OCI-LY1 (cell line): Measurements from ENCODE around the gene N4BP3.
A peak's percentile ranks its signal among the peaks of the same experiment; 100 is the strongest.

Experiments
- H2AFZ ChIP-seq: fragments of 200-600 bp; sonication (generic), shearing (Covaris generic); 2 replicates; pipeline ENCODE4 v1.6.0; 2014; ENCODE audit warnings: antibody characterized with exemption, mild to moderate bottlenecking, low read length
- H3F3A ChIP-seq: fragments of 200-600 bp; sonication (generic), shearing (Covaris generic); 2 replicates; pipeline ENCODE4 v1.6.0; 2014; ENCODE audit warnings: mild to moderate bottlenecking, antibody characterized with exemption, low read length, moderate library complexity; ENCODE audit not compliant: insufficient read depth
- H3K27ac ChIP-seq: fragments of 200-600 bp; sonication (generic); 2 replicates; pipeline ENCODE4 v1.5.1; 2014; ENCODE audit warnings: low read length, mixed run types, mild to moderate bottlenecking, low read depth; ENCODE audit not compliant: poor library complexity, severe bottlenecking
- H3K27me3 ChIP-seq: fragments of 200-600 bp; sonication (generic); 2 replicates; pipeline ENCODE4 v1.6.0; 2014; ENCODE audit warnings: antibody characterized with exemption, mild to moderate bottlenecking, low read length, moderate library complexity; ENCODE audit not compliant: insufficient read depth
- H3K36me3 ChIP-seq: fragments of 200-600 bp; sonication (generic); 2 replicates; pipeline ENCODE4 v1.6.1; 2014; ENCODE audit warnings: mild to moderate bottlenecking, antibody characterized with exemption, low read length, moderate library complexity, mixed read lengths; ENCODE audit not compliant: insufficient read depth
- H3K4me1 ChIP-seq: fragments of 200-600 bp; sonication (generic); 2 replicates; pipeline ENCODE4 v1.5.1; 2014; ENCODE audit warnings: mild to moderate bottlenecking, low read length, moderate library complexity; ENCODE audit not compliant: insufficient read depth, severe bottlenecking
- H3K4me2 ChIP-seq: fragments of 200-600 bp; sonication (generic), shearing (Covaris generic); 2 replicates; pipeline ENCODE4 v1.6.1; 2014; ENCODE audit warnings: low read length
- H3K4me3 ChIP-seq: fragments of 200-600 bp; sonication (generic); 2 replicates; pipeline ENCODE4 v1.5.1; 2014; ENCODE audit warnings: low read length, low read depth, mild to moderate bottlenecking, mixed read lengths; ENCODE audit not compliant: poor library complexity, severe bottlenecking
- H3K79me2 ChIP-seq: fragments of 200-600 bp; shearing (Covaris generic); 2 replicates; pipeline ENCODE4 v1.6.1; 2016; ENCODE audit warnings: mixed run types, low read length, mixed read lengths; ENCODE audit not compliant: insufficient read depth
- H3K9ac ChIP-seq: fragments of 200-600 bp; sonication (generic), shearing (Covaris generic); 2 replicates; pipeline ENCODE4 v1.6.1; 2014; ENCODE audit warnings: mild to moderate bottlenecking, low read length, mixed read lengths
- H3K9me2 ChIP-seq: fragments of 200-600 bp; sonication (generic), shearing (Covaris generic); 2 replicates; pipeline ENCODE4 v1.6.1; 2014; ENCODE audit warnings: low read depth, mild to moderate bottlenecking, low read length, mixed read lengths
- H3K9me3 ChIP-seq: fragments of 200-600 bp; shearing (Covaris generic); 2 replicates; pipeline ENCODE4 v1.6.1; 2014; ENCODE audit warnings: low read length, mixed read lengths
- H4K20me1 ChIP-seq: fragments of 200-600 bp; sonication (generic), shearing (Covaris generic); 2 replicates; pipeline ENCODE4 v1.6.0; 2016; ENCODE audit warnings: mild to moderate bottlenecking, low read length; ENCODE audit not compliant: insufficient read depth
- EZH2 ChIP-seq: fragments of 200-600 bp; sonication (generic), shearing (Covaris generic); IDR thresholded peaks from 2 replicates; pipeline ENCODE4 v1.8.0; 2017; ENCODE audit warnings: borderline replicate concordance, mixed run types, mild to moderate bottlenecking, antibody characterized with exemption, low read length, moderate library complexity, mixed read lengths
- TF ChIP-seq, protein P1 (sequence below): fragments of 200-600 bp; sonication (generic), shearing (Covaris generic); IDR thresholded peaks from 2 replicates; pipeline ENCODE4 v1.5.1; 2017; ENCODE audit warnings: mild to moderate bottlenecking, antibody characterized with exemption, low read length, moderate library complexity, mixed read lengths

N4BP3 gene

GRCh38 chr5:178112545-178112944 lies 787 bp upstream of the N4BP3 start:
- no peaks in the 10 kb centered on the region for H3F3A ChIP-seq
- no peaks in the 10 kb centered on the region for H3K9me3 ChIP-seq
- no peaks in the 10 kb centered on the region; the same call in 1 of the 2 replicates for H3K36me3 ChIP-seq
- H2AFZ ChIP-seq = no peak overlapping the region
- H3K27ac ChIP-seq = no peak overlapping the region
- peaks cover 38% of the 10 kb centered on the region for H3K4me1 ChIP-seq
- H3K4me2 ChIP-seq = peak overlapping the region; percentile 67
- H3K4me3 ChIP-seq = peak overlapping the region; percentile 52
- TF ChIP-seq, protein P1, sequence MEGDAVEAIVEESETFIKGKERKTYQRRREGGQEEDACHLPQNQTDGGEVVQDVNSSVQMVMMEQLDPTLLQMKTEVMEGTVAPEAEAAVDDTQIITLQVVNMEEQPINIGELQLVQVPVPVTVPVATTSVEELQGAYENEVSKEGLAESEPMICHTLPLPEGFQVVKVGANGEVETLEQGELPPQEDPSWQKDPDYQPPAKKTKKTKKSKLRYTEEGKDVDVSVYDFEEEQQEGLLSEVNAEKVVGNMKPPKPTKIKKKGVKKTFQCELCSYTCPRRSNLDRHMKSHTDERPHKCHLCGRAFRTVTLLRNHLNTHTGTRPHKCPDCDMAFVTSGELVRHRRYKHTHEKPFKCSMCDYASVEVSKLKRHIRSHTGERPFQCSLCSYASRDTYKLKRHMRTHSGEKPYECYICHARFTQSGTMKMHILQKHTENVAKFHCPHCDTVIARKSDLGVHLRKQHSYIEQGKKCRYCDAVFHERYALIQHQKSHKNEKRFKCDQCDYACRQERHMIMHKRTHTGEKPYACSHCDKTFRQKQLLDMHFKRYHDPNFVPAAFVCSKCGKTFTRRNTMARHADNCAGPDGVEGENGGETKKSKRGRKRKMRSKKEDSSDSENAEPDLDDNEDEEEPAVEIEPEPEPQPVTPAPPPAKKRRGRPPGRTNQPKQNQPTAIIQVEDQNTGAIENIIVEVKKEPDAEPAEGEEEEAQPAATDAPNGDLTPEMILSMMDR = no peak
- no peak for TF ChIP-seq EZH2
- H3K9me2 ChIP-seq = no peaks in the 10 kb centered on the region
- H3K27me3 ChIP-seq = peaks cover 21% of the 10 kb centered on the region
- H3K79me2 ChIP-seq = no peaks in the 10 kb centered on the region
- no peaks in the 10 kb centered on the region for H4K20me1 ChIP-seq
- H3K9ac ChIP-seq = no peak overlapping the region

GRCh38 chr5:178113841-178114324 lies 551 bp downstream of the N4BP3 start:
- H4K20me1 ChIP-seq = no peaks in the 10 kb centered on the region
- no peaks in the 10 kb centered on the region for H3K9me3 ChIP-seq
- no peak overlapping the region for H2AFZ ChIP-seq
- H3K36me3 ChIP-seq = no peaks in the 10 kb centered on the region; the same call in 1 of the 2 replicates
- peak overlapping the region; percentile 89 for H3K9ac ChIP-seq
- peak overlapping the region; percentile 79 for H3K4me2 ChIP-seq
- H3K27me3 ChIP-seq = peaks cover 21% of the 10 kb centered on the region
- peak overlapping the region; percentile 97 for H3K27ac ChIP-seq
- TF ChIP-seq, protein P1 = no peak
- TF ChIP-seq EZH2 = no peak
- peaks cover 52% of the 10 kb centered on the region for H3K4me1 ChIP-seq
- no peaks in the 10 kb centered on the region for H3K79me2 ChIP-seq
- H3F3A ChIP-seq = no peaks in the 10 kb centered on the region
- peak overlapping the region; percentile 90 for H3K4me3 ChIP-seq
- H3K9me2 ChIP-seq = no peaks in the 10 kb centered on the region

DNA sequence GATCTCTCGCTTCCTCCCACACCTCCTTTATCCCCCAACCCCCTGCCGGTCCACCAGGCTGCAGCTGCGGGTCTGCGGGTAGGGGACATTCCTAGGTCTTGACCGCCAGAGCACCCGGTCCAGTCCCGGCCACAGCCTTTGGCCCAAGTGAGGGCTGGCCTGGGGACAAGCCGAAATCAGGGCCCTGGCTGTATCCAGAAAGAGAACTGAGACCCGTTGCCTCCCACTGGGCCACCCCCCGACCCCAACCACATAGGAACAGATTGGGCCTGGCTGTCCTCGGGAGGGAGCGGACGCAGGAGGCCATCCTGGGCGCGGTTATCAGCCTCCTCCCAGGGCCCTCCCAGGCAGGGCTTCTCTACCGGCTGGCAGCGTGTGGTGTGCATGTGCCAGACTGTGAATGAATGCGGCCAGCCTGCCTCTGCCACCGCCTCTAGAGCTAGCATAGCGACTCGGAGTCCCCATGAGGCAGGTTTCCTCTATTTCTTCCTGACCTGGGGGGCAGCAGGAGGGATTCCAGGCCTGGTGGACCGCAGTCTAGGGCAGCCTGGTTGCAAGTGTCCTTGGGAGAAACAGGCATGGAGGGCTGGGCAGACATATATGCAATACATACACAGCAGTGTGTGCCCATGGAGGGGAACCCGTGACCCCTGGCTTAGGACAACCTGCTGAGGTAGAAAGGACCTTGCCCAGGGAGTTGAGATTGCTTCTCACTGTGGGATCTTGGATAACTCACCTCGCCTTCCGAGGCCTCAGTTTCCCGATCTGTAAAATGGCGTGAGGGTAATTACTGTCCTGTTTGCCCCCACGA lies 1.2 kb downstream of the N4BP3 start:
- Histone ChIP-seq H3K9me3 (no peaks in the 10 kb centered on the region), H3K79me2 (no peaks in the 10 kb centered on the region), H3K27me3 (peaks cover 21% of the 10 kb centered on the region), H3K9ac (peak overlapping the region; percentile 89), H3F3A (no peaks in the 10 kb centered on the region), H3K9me2 (no peaks in the 10 kb centered on the region), H3K4me2 (peak overlapping the region; percentile 79), H3K27ac (peak overlapping the region; percentile 97), H2AFZ (no peak overlapping the region), H3K4me1 (peaks cover 58% of the 10 kb centered on the region), H3K36me3 (no peaks in the 10 kb centered on the region; the same call in 1 of the 2 replicates), H3K4me3 (peak overlapping the region; percentile 90), H4K20me1 (no peaks in the 10 kb centered on the region)
- TF ChIP-seq, protein P1 = no peak
- TF ChIP-seq EZH2 = no peak
